GM21381 (cell line): ENCODE data around the gene PNMA1.

Experiments
- ATAC-seq: cut with Tn5 transposase; IDR thresholded peaks from one replicate; pipeline ENCODE4 v1.9.1; 2021; ENCODE audit warnings: mild to moderate bottlenecking, moderate library complexity; ENCODE audit not compliant: unreplicated experiment

PNMA1 gene

DNA sequence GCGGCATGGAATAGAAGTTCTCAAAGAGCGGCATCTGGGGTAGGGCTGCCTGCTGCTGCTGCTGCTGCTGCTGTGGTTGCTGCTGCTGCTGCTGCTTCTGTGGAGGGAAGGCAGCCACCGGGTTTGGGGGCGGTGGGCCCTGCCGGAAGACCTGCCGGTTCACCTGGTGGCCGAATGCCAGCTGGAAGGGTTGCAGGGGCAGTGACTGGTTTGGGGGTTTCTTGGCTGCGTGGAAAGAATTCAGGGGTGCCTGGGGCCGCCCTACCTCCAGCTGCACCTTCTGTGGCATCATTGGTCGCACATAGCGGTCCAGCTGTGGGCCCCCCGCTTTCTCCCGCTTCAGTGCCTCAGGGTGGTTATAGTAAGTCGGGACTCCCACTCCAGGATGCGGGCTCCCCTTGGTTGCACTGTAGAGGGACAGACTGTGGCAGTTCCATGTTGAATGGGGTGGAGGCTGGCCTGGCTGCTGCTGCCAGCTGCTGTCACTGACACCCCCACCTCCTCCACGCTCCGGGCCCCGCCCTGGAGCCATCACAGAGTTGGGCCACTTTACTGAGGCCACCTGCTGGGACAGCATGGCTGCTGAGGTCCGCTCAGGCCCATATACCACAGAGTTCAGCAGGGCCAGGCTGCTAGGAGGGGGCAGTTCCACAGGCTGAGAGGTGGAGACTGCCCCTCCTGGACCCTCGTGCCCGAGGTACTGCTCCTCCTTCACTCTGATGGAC is 25.2 kb upstream of the PNMA1 start:
- no peak for ATAC-seq

DNA sequence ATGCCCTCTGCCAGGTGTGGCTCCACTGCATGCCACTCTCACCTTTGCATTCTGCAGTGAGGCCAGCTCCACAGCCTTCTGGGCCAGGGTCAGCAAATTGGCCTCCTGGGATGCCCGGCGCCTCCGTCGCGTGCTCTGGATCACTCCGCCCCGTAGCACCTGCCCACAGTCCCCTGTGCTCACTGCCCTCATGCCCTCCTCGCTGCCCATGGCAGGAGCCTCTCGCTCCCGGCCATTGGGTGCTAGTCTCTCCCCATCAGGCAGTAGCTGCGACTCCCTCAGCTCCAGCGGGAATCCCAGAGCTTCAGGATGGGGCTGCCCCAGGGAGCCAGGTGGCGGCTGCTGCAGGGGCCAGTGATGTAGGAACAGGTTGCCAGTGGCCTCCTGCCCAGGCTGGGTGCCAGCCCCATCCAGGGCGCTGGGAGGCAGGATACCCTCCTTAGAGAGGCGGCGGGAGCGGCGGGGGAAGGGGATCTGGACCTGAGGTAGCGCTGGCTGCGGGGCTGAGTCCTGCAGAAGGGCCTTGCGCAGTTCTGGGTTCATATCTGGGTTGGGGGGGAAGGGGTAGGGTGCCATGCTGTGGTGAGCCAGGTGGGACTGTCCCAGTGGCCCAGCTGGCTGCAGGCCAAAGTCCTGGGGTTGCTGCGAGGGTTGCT is 24.5 kb upstream of the PNMA1 start:
- no peak for ATAC-seq

DNA sequence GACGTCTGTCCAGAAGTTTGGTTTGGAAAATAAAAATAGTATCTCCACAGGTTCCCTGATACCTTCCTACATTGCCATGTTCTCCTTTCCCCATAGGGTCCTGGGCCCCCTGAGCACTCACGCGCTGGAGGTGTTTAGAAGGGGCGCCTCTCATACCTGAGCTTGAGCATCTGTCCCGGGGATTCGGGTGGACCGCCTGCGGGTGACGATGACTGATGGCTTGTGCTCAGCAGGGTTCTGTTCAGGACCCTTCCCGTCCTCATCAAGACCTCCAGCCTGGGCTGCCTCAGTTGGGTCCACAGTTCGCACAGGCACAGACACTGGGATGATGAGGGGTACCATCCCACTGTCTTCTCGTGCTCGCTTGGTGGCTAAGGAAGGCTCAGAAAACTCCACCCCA is 22.7 kb upstream of the PNMA1 start:
- ATAC-seq: no peak

DNA sequence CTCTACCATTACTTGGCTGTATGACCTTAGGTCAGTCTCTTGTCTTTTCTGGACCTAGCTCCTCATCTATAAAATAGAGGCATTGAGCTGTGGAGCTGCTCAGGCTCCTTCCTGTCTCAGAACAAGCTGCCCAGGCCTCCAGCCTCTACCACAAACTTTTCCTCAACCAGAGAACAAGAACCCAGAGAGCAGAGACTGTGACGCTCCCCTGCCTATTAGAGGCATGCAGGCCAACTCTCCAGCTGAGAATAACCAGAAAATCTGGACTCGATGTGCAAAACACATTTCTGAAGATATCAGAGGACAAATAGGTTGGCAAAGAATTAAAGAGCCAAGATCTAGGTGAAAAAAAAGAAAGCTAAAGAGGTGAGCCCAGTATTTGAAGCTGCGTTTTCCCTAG is 17.8 kb upstream of the PNMA1 start:
- ATAC-seq: no peak

DNA sequence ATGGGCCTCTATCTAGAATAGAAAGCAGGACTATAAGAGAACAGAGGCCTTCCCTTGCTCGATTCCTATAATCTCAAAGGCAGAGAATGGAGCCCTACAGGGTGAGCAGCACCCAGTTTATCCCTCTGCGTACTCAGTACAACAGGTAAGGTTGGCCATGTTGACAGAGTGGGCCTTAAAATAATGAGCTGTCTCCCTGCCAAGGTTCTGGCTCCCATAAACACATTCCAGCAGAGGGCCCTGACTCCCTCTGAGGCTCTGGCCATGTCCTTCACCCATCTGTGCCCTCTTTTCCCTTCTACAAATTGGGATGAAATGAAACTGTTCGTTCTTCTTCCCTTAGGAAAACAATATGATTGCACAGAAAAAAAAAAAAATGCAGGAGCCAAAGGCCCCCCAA is 16.9 kb upstream of the PNMA1 start:
- no peak for ATAC-seq

DNA sequence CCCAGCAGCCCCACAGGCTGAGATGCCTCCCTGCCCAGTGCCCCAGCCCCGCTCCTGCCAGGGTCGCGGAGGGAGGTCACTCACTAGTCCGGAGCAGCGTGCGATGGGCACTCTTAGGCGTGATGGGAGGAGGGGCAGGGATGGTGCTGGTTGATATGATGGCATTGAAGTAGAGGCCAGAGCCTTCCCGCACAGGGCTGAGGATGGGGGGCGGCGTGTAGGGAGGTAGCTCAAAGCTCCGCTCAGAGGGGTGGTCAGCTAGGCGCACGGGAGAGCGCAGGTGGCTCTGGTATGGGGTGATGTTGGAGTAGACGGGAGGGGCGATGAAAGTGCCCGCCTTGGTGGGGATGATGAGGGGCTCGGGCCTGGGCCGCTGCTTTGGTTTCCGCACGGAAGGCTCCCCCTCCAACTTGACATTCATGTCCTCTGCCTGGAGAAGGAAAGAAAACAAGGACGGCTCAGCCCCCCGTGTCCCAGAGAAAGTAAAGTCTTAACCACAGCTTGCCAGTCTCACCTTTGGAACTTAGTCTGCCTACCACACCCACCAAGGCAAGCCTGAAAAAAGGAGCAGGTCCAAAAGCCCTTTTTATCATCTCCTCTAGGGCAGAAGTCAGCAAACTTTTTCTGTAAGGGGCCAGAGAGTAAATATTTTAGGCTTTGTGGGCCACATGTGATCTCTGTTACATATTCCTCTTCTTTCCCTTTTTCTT is 15.5 kb upstream of the PNMA1 start:
- no peak for ATAC-seq

DNA sequence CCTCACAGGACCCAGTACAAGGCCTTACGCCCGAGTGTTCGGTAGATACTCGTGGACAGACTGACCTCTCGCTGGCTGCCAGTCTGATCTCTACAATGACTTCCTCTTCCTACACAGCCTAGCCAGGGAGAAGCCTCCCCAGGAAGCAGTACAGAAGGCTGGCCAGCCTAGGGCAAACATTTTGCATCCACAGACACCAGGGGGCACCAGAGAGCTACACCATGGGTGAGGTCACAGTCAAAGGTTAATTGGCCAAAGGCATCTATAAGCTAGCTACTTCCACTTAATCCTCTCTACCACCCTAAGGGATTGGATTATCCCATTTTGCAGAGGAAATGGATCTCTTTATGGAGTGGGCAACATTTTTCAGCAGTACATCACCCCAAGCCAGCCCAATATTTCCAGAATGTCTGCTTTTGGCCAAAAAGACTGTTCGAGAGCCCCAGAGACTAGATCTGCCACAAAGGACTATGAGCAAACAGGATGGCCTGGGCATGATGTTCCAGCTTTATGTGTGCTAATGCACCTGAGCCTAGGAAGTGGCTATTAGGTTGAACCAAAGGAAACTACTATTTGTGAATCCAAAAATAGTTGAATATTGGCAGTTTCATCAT is 14.6 kb upstream of the PNMA1 start:
- ATAC-seq: peak; percentile 62

DNA sequence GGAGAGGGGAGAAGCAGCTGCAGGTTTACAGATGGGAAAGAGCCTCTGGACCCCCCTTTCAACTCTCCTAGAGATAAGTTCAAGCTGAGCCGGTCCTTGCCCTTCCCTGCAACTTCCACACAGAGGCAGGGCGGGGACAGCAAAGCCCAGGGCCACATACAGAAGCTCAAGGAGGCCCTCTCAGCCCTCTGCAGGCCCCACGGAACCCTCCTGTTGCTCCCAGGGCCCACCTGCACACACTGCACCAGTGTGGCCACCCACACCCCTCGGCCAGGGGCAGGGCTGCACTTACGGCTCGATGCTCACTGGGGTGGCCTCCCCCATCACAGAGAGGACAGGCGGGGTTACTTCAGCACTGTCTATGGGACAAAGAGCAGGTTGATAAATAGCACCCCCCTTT is 13.0 kb upstream of the PNMA1 start:
- ATAC-seq: no peak

DNA sequence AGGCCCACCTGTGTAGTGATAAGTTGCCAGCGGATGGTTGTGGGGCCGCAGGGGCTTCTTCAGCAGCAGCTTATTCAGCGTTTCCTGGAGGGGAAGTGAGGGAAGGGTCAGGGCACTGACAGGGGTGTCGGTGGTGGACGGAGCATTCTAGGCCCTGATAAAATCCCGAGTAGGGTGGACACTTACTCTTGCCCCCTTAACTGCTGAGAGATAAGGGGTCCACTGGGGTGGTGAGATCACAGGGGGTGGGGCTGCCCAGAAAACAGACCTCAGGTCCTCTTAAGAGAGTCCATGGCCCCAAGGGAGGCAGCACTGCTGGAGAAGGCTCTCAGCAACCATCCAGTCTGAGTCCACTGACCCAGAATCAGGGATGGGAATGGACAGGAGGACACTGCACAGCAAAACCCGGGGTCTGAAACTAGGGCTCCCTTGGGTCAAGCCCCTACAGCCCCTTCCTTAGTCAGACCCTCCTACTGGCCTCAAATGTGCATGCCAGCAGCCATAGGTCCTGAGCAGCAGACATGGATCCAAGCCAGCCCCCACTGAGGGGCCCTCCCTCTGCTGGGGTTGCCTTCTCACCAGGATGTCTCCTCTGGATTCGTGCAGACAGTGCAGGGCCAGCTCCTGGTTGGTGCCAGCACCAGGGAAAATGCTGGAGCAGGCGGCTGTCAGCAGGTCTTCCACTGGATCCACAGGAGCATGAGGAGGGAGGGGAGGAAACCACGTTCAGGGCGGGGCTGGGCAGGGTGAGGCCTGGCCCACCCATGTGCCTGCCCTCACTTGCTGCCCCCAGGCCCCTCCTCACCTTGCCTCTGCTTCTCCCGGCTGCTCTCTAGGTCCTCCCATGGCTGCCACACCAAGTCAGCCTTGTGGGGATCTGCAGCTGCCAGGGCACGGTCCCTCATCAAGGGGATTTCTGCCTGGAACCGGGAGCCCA is 12.1 kb upstream of the PNMA1 start:
- no peak for ATAC-seq

DNA sequence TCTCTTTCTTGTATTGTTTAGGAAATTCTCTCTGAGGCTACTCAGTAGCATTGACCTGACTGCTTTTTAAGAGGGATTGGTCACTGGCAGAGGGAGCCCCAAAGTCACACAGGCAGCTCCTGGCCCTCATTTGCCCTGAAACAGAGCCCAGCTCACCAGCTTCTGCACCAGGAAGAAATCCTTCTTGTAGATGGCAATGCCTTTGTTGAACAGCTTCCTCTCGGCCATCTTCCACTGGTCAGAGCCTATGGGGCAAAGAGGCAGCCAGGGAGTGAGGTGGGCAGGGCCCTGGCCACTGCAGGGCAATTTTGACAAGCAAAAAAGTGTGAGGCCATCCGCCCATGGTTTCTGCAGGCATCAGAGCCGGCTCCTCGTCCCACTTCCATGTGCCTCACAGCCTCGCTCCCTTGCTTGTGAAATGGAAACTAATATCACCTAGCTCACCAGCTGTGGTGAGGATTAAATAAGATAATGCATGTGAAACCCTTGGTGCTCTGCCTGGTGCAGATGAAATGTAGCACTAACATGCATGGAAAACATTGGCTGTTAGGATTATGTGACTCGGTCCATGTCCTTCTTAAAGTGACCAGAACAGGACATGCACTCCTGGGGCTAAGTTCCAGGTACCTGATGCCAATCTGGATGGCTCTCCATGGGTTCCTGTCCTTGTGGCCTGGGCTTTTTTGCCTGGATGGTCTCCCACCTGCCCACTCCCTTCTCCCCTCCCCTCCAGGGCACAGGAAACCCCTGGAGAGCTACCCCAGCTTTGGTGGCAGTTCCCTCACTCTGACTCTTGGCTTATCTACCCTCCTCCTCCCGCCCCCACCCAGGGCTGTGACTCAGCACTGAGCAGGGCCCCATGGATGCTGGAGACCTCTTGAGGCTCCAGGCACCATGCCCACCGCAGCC is 11.2 kb upstream of the PNMA1 start:
- ATAC-seq: no peak

DNA sequence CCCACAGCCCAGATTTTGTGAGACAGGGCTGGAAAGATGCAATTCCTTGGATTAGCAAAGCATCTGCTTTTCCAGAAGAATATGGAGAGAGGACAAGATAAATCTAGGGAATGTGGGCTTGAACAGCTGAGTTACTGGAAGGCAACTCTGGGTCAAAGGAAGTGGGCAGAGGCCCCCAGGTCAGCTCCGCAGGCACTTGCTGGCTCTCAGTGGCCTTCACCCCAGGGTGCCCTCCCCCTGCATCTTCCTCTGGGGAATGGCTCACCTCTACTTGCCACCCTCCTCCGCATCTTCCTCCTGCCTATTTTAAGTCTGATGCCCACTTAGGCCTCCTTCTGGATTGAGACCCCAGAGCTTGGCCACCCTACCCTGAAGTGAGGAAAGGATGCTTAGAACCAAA is 10.5 kb upstream of the PNMA1 start:
- ATAC-seq: no peak

DNA sequence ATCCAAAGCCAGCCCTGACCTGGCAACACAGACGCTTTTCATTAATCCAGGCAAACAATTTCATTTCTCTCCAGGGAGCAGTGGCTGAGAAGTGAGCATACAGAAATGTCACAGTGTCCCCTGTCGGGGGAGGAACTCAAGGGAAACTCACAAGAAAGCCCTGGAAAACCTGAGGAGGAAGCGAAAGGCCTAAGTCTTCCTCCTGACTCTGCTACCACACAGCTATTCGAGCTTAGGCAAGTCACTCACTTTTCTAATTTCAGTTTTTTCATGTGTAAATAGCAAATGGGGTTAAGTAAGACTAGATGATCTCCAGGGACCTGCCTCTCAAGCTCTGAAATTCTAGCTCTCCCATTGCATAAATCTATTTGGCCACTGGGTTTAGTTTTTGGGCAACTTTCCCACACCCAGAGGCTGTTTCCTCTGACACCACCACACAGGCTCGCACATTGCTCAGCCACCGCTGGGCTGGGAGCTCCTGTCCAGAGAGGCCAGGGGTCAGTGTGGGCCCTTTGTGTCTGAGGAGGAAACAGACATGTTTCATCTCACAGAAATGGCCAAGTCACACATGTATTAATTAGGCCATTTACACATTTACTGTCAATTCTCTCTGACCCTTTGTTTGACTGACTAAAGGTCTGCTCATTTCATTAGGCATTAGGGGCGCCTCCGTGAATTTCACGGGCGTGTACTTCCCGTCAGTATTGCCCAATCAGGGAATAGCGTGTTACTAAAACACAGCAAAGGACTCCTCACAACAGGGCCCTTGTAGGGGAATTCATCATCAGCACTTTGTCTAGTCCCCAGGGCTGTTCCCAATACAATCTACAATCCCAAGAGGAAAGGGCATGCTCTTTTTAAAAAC is 9.8 kb upstream of the PNMA1 start:
- ATAC-seq: no peak

DNA sequence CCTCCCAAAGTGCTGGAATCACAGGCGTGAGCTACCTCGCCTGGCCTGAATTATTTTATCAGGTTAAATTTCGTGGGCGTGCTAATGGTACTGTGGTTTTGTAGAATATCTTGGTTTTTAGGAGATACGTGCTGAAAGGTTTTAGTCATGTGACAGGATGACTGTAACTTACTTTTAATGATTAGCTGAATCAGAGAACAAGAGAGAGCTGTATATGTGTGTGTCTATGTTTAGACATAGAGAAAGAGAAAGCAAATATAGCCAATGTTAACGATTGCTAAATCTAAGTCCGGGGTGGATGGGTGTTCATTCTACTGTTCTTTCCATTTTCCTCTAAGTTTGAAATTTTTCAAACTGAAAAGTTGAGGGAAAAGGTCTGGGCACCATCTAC is 9.2 kb upstream of the PNMA1 start:
- no peak for ATAC-seq

DNA sequence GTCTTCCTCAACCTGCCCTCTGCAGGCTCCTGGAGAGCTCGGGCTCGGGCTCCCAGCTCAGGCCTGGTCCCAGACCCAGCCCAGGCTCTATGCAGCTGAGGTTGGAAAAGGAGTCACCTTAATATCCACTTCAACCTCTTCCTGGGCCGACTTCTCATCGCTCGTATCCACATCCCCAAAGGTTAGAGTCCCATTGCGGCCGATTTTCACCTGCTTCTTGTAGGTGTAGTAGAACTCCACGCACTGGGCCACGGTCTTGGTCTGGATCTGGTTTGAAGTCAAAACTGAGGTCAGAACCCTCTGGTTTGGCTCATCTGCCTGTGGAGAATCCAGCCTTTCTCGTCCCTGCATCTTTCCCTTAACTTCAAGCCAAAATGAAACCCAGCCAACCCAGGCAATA is 8.4 kb upstream of the PNMA1 start:
- ATAC-seq: no peak

DNA sequence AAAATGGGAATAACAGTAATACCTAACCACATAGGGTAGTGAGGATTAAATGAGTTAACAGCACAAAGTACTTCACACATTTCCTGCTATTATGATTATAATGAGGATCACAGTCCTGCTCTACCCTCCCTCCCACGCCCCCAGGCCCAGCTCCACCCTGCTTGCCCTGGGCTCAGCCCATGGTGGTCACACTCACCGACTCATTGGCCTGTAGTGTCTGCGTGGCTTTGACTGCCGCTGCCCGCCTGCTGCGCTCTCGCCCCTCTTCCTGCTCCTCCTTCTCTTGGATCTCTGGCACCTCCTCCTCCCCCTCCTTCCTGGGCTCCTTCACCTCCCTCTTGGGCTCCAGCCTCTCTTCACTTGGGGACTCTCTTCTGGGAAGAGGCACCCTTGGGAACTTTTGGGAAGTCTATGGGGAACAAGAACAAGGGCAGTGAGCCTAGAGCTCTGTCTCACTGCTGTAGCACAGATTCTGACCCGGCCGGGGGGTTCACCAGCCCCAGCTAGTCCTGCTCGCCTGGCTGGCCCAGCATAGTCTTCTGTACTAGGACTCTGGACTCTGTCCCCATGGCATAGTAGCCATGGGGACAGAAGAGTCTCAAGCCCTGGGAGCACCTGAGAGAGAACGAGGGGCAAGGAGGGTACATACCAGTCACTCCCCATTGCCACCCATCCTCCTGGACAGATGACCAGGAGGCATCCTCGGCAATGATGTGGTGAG is 7.1 kb upstream of the PNMA1 start:
- ATAC-seq: no peak

DNA sequence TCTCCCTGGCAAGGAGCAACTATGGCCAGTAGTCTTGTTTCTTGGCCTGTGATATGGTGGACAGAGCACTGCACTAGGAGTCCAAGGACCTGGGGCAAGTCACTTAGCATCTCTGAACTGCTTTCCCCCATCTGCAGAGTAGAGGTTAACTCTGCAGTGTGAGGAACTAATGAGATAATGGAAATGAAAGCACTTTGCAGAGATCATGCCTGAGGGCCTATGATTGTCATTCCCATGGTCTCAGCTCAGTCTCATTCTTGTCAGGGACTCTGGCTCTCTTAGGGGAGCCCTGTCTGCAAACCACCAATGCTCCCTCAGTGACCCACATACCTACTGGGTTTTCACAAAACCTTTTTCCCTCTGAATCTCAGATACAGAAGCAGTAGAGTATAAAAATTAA is 6.5 kb upstream of the PNMA1 start:
- no peak for ATAC-seq

DNA sequence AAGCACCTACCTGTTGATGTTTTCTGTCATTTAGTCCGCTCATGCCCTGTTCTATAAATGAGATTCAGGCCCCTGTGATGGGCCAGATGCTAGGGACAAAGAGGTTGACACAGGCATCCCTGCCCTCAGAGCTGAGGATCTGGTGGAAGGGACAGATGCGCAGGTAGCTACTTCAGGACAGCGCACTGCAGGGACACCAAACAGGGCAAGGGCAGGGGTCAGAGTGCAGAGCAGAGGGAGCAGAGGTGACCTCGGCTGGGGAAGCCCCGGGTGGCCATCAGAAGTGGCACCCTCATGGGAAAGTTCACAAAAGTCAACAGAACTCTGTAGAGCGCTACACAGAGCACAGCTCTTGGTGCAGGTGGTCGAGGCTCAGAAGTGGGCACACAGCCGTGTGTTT is 5.6 kb upstream of the PNMA1 start:
- no peak for ATAC-seq

DNA sequence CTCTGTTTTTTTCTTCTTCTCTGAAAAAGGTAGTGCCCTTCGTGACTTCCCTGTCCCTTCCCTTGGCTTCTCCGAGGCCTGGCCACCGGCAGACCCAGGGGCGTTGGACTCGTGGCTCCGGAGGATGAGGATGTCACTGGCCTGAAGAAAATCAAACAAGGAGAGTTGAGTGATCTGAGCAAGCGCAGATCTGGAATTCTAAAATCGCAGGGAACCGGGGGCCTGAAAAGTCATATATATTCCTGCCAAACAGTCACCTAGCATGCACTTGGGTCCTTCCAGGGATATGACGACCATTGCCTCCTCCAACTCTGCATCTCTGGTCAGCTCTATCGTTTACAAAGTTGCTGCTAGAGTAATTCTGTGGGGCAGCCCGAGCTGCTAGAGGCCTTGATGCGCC is 5.2 kb upstream of the PNMA1 start:
- ATAC-seq: no peak
